ENCODE results near the gene KANK4. TPM values are rescaled to one million over a fixed set of nuclear protein-coding genes. Genes with fewer than 3 reads are reported as not detected.

Gene KANK4
- 1 to 10 TPM; 1.3 to 2.7 (median 1.7) TPM for total RNA-seq

GRCh38 chr1:62318756-62319544, at the start of gene KANK4:
KANK4 (minus strand) TSS chr1:62319434; CDS start chr1:62281564, 37,870 bp downstream.
- peak; percentile 33 for ATAC-seq (ENCODE audit: low FRiP score)
- no peak for TF ChIP-seq CTCF (IDR thresholded peaks at IDR 0.05)
- no peak for DNase-seq (ENCODE audit: low spot score)

GRCh38 chr1:62368989-62369388, 49.8 kb upstream of the KANK4 start:
- no peak for ATAC-seq (ENCODE audit: low FRiP score)
- TF ChIP-seq CTCF (IDR thresholded peaks at IDR 0.05) = no peak
- no peak for DNase-seq (ENCODE audit: low spot score)

- ATAC-seq (ENCODE audit: low FRiP score) (no peak), DNase-seq (ENCODE audit: low spot score) (no peak)
- TF ChIP-seq CTCF (IDR thresholded peaks at IDR 0.05) = no peak
Observed at GRCh38 chr1:62367005-62367557, 47.8 kb upstream of the KANK4 start.

DNA sequence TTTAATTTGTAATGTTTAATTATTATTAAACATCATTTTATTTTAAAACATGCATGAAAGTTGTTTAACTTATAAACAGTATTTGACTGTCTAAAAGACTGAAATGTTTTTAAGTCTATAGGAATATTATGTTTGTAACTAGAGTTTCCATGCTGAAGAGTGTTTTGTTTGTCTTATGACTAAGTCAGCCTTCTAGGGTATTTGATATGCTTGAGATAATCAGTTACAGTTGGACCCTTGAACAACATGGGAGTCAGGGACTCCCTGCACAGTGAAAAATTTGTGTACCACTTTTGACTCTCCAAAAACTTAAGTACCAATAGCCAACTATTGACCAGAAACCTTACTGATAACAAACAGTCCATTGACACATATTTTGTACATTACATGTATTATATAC, 45.5 kb upstream of the KANK4 start:
- TF ChIP-seq CTCF (IDR thresholded peaks at IDR 0.05) = no peak
- DNase-seq (ENCODE audit: low spot score) = no peak
- ATAC-seq (ENCODE audit: low FRiP score) = no peak

DNA sequence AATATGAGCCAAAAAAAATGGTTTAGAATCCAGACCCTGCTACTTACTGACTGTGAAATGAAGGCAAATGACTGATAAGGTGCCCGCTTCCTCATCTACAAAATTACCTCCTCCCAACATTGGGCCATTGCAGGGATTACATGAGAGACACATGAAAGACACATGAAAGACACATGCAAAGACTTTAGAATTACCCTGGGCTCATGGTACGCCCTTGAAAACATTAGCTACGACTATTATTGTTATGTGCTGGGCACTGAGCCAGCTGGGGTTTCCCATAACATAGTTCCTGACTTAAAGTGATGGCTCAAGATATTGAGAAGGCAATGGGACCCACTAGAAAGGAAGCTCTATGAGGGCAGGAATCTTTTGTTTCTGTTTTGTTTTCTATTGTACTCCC, 43.7 kb upstream of the KANK4 start:
- DNase-seq (ENCODE audit: low spot score) (no peak), ATAC-seq (ENCODE audit: low FRiP score) (no peak)
- TF ChIP-seq CTCF (IDR thresholded peaks at IDR 0.05) = no peak

DNA sequence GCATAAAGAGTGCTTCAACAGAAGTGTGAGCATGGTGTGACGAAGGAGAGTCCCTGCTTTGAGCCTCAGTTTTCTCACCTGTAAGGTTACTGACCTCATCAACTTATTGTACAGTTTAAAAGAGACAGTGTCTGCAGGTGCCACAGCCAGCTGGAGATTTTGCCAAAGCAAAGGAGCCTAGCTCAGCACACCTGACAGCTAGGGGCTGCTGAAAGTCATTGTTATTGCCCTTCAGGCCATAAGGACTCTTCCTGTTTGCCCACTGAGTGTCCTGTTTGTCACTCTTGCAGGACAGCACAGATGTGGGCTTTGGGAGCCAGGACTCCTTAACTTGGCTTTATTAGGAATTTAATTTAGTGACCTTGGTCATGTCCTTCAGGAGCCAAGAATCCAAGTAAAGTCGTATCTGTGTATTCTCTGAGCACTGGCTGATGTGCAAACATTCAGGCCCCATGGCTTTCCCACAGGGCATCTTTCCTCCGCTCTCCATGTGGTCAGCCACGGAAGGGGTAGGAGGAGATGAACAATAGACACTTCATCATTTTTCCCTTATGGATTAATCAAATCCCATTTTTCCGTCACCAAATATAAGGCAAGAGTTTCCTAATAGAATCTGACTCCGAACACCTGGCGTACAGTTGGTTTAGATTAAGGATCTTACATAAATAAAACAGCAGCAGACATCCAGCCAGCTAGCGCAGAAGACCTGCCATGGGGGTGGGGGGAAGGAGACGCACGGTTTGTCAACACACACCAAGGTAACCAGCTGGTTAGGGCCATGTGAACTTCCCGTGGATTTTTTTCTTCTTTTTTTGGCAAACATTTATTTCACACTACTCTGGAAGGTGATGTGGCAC, 43.1 kb upstream of the KANK4 start:
- ATAC-seq (ENCODE audit: low FRiP score) = no peak
- DNase-seq (ENCODE audit: low spot score) = no peak
- no peak for TF ChIP-seq CTCF (IDR thresholded peaks at IDR 0.05)

Measured in omental fat pad (tissue), 4 donors.